Measurements from ENCODE around the gene ATP5F1D. TPM values are rescaled to one million over a fixed set of nuclear protein-coding genes. Genes with fewer than 3 reads are reported as not detected.

The ATP5F1D gene
- total RNA-seq, 1 experiment from 2014 or later = 126 TPM

DNA sequence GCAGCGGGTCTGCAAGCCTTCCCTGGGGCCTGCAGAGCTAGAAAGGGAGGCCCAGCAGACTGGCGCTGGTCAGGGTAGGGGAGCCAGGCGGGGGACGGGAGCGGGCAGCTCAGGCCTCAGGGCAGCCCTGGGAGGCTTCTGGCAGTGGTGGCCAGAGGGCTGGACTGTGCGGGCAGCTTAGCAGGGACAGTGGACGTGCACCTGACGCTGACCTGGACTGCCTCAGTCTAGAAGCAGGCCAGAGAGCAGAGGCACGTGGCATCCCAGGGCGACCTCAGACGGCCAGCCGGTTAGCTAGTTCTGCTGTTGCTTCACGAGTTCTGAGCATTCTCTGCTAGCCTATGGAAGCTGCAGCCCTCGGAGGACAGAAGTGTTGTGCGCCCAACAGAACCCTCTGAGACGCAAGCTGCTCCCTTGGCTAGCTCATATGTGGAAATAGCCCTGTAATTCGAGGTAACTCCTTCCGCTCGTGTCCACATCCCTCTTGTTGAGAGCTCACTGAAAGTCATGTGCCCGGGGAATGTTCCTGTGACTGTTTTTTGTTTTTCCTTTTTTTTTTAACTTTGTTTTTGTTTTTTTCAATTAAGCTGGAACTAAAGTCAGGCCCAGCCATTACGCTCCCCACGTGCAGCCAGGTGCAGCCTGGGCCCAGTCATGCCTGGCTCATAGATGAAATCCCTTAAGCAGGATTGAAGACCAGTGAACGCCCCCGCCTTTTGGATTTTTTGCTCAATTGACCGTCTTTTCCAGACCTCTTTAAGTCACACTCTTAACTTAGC, 31.9 kb downstream of the ATP5F1D start:
- Histone ChIP-seq H3K36me3 (ENCODE audit: control insufficient read depth, insufficient read depth, low read length) (peaks cover 2% of the 10 kb centered on the region; the same call in 1 of the 2 replicates), H3K9me3 (no peaks in the 10 kb centered on the region), H3K27me3 (replicated peaks; ENCODE audit: control insufficient read depth, insufficient read depth, low read length) (no peaks in the 10 kb centered on the region), H3K4me1 (peaks cover 31% of the 10 kb centered on the region), H3K4me3 (ENCODE audit: low read depth, low read length) (no peak overlapping the region)
- TF ChIP-seq, protein P1, sequence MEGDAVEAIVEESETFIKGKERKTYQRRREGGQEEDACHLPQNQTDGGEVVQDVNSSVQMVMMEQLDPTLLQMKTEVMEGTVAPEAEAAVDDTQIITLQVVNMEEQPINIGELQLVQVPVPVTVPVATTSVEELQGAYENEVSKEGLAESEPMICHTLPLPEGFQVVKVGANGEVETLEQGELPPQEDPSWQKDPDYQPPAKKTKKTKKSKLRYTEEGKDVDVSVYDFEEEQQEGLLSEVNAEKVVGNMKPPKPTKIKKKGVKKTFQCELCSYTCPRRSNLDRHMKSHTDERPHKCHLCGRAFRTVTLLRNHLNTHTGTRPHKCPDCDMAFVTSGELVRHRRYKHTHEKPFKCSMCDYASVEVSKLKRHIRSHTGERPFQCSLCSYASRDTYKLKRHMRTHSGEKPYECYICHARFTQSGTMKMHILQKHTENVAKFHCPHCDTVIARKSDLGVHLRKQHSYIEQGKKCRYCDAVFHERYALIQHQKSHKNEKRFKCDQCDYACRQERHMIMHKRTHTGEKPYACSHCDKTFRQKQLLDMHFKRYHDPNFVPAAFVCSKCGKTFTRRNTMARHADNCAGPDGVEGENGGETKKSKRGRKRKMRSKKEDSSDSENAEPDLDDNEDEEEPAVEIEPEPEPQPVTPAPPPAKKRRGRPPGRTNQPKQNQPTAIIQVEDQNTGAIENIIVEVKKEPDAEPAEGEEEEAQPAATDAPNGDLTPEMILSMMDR (IDR thresholded peaks at IDR 0.05; ENCODE audit: insufficient read depth in 1 of 2, low read depth in 1 of 2, low read length in 1 of 2, severe bottlenecking in 1 of 2, unreplicated experiment in 1 of 2) = no peak
- Mint-ChIP-seq H3K27me3 (ENCODE audit: insufficient read depth, unreplicated experiment) (no peaks in the 10 kb centered on the region), H3K9me3 (ENCODE audit: unreplicated experiment) (no peaks in the 10 kb centered on the region), H3K27ac (ENCODE audit: unreplicated experiment) (peak overlapping the region; percentile 91), H3K4me3 (ENCODE audit: unreplicated experiment) (peak overlapping the region; percentile 83), H3K4me1 (ENCODE audit: low read depth, unreplicated experiment) (peaks cover 18% of the 10 kb centered on the region), H3K36me3 (ENCODE audit: insufficient read depth, unreplicated experiment) (peaks cover 83% of the 10 kb centered on the region)
- TSS peak; percentile 43 for BruUV-seq (replicated peaks)
- ChIA-PET CTCF (interaction anchor here (0.5 to 1.4 kb wide), 3 partner anchors 15 to 70 kb away, joined by 3 to 11 read pairs (median 3); no protein-coding TSS in a partner anchor), POLR2A (interaction anchor here (0.7 kb wide), 1 partner anchor 90 kb away, joined by 3 read pairs; no protein-coding TSS in a partner anchor)
- intact Hi-C loops (cut with micrococcal nuclease; ENCODE audit: unreplicated experiment) = no loop called here
- DNase-seq = no peak

DNA sequence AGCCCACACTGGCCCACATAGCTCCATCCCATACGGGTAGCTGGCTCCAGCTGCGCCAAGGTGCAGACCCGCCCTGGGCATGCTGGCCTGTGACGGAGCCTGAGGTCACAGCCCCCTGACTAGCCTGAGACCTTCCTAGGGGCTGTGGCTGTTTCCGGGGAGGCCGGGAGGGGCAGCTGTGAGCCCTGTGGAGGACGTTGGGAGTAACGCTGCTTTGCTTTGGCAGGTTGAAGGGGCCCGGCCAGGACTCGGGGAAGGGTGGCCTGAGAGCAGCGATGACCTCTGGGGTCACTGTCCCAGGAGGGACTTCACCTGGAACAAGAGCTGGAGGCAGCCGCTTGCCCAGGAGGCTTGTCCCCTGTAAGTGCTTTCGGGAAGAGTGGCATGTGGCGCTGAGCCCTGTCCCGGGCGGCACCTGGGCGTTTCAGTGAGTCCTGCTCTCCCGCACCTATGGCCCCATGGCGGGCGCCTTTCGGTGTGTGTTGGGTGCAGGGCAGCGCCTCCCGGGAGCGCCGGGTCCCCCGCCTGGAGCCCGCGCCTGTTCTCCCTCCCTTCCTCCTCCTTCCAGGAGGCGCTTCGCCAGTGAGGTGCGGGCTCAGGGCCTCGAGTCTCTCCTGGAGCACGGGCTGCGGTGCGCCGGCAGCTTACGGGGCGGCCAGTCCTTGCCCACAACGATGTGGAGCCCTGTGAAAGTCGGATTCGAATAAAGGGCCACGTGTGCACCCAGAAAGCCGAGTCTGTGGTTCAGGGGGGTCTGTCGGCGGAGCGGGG, 32.7 kb downstream of the ATP5F1D start:
- Mint-ChIP-seq H3K27me3 (ENCODE audit: insufficient read depth, unreplicated experiment) (no peaks in the 10 kb centered on the region), H3K4me1 (ENCODE audit: low read depth, unreplicated experiment) (peaks cover 13% of the 10 kb centered on the region), H3K9me3 (ENCODE audit: unreplicated experiment) (no peaks in the 10 kb centered on the region), H3K4me3 (ENCODE audit: unreplicated experiment) (peak overlapping the region; percentile 83), H3K27ac (ENCODE audit: unreplicated experiment) (peak overlapping the region; percentile 91), H3K36me3 (ENCODE audit: insufficient read depth, unreplicated experiment) (peaks cover 84% of the 10 kb centered on the region)
- intact Hi-C loops (cut with micrococcal nuclease; ENCODE audit: unreplicated experiment) = no loop called here
- CTCF ChIA-PET = interaction anchor here (0.5 to 1.4 kb wide), 3 partner anchors 16 to 71 kb away, joined by 3 to 11 read pairs (median 3); no protein-coding TSS in a partner anchor
- Histone ChIP-seq H3K9me3 (no peaks in the 10 kb centered on the region), H3K4me1 (peaks cover 27% of the 10 kb centered on the region), H3K27me3 (replicated peaks; ENCODE audit: control insufficient read depth, insufficient read depth, low read length) (no peaks in the 10 kb centered on the region), H3K36me3 (ENCODE audit: control insufficient read depth, insufficient read depth, low read length) (peaks cover 4% of the 10 kb centered on the region; the same call in 1 of the 2 replicates), H3K4me3 (ENCODE audit: low read depth, low read length) (no peak overlapping the region)
- TF ChIP-seq, protein P1 (IDR thresholded peaks at IDR 0.05; ENCODE audit: insufficient read depth in 1 of 2, low read depth in 1 of 2, low read length in 1 of 2, severe bottlenecking in 1 of 2, unreplicated experiment in 1 of 2) = no peak
- POLR2A ChIA-PET = interaction anchor here (0.7 kb wide), 1 partner anchor 90 kb away, joined by 3 read pairs; no protein-coding TSS in a partner anchor
- BruUV-seq (replicated peaks) = no TSS peak
- DNase-seq = no peak

DNA sequence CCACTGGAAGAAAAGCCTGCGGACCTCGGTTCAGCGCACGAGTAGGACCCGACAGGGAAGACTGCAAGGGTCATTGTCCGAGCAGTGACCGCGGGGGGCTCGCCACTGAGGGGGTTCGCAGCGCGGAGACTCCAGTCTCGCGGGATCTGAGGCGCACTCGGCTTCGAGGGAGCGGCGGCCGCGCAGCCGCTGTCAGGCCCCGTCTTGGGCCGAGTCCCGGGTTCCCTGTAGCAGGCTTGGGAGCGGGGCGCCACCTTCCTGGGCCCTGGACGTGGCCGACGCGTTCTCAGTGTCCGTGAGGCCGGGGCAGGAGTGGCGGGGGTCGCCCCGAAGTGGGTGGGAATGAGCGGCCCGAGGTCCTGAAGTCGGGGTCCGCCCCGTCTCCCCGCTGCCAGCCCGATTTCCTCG, 33.3 kb downstream of the ATP5F1D start:
- H3K4me1 Mint-ChIP-seq (ENCODE audit: low read depth, unreplicated experiment) = peaks cover 16% of the 10 kb centered on the region
- no peaks in the 10 kb centered on the region for H3K9me3 Mint-ChIP-seq (ENCODE audit: unreplicated experiment)
- POLR2A ChIA-PET = interaction anchor here (0.5 to 1.0 kb wide), 7 partner anchors 9 to 489 kb away, joined by 3 to 9 read pairs (median 3); a partner anchor contains a TSS
- DNase-seq = no peak
- Histone ChIP-seq H3K9me3 (no peaks in the 10 kb centered on the region), H3K27me3 (replicated peaks; ENCODE audit: control insufficient read depth, insufficient read depth, low read length) (no peaks in the 10 kb centered on the region), H3K4me1 (peaks cover 27% of the 10 kb centered on the region), H3K4me3 (ENCODE audit: low read depth, low read length) (peak overlapping the region; percentile 86), H3K36me3 (ENCODE audit: control insufficient read depth, insufficient read depth, low read length) (peaks cover 5% of the 10 kb centered on the region; the same call in 1 of the 2 replicates)
- CTCF ChIA-PET = interaction anchor here (0.6 to 1.0 kb wide), 2 partner anchors 8 to 30 kb away, joined by 5 to 9 read pairs; no protein-coding TSS in a partner anchor
- peak overlapping the region; percentile 91 for H3K27ac Mint-ChIP-seq (ENCODE audit: unreplicated experiment)
- intact Hi-C loops (cut with micrococcal nuclease; ENCODE audit: unreplicated experiment) = loop anchor here (5.0 kb wide), 1 partner anchor 42 kb away; no protein-coding TSS in a partner anchor
- TF ChIP-seq, protein P1 (IDR thresholded peaks at IDR 0.05; ENCODE audit: insufficient read depth in 1 of 2, low read depth in 1 of 2, low read length in 1 of 2, severe bottlenecking in 1 of 2, unreplicated experiment in 1 of 2) = no peak
- H3K4me3 Mint-ChIP-seq (ENCODE audit: unreplicated experiment) = peak overlapping the region; percentile 83
- H3K36me3 Mint-ChIP-seq (ENCODE audit: insufficient read depth, unreplicated experiment) = peaks cover 84% of the 10 kb centered on the region
- BruUV-seq (replicated peaks) = no TSS peak
- H3K27me3 Mint-ChIP-seq (ENCODE audit: insufficient read depth, unreplicated experiment) = no peaks in the 10 kb centered on the region
